Left kidney (tissue), 2 donors: ENCODE results near the gene BABAM2. TPM values are rescaled to one million over a fixed set of nuclear protein-coding genes. Genes with fewer than 3 reads are reported as not detected.
"Not testable (repeated sequence)": the region's sequence is repeated elsewhere in the genome, so short reads cannot be mapped to it uniquely, and the experiment has no call there.

Experiments used
- DNase-seq: peaks from one replicate; pipeline ENCODE4 v3.0.0-alpha.2; 2013
- polyA plus RNA-seq: library from polyadenylated mRNA; unstranded; fragments of 120-200 nt; gene quantifications from one replicate; pipeline ENCODE4 v1.2.1, GENCODE V29; 2013; ENCODE audit not compliant: insufficient read length

BABAM2 gene
- polyA plus RNA-seq, 1 donor: 55.7 TPM

GRCh38 chr2:28361991-28362710, 471.6 kb downstream of the BABAM2 start:
- no peak for DNase-seq

- no peak for DNase-seq
These were observed 472.5 kb downstream of the BABAM2 start for GRCh38 chr2:28362991-28363521.

GRCh38 chr2:28363686-28364280, 473.3 kb downstream of the BABAM2 start:
- DNase-seq: no peak

GRCh38 chr2:28364610-28365009, 474.1 kb downstream of the BABAM2 start:
- no peak for DNase-seq

- no peak for DNase-seq
These were observed 474.6 kb downstream of the BABAM2 start for GRCh38 chr2:28365158-28365557.

- no peak for DNase-seq
These were observed 475.6 kb downstream of the BABAM2 start for GRCh38 chr2:28366149-28366495.

- no peak for DNase-seq
These were observed 476.2 kb downstream of the BABAM2 start for GRCh38 chr2:28366496-28367282.

- DNase-seq: no peak
These were observed 477.3 kb downstream of the BABAM2 start for GRCh38 chr2:28367667-28368356.

GRCh38 chr2:28368357-28368798, 477.8 kb downstream of the BABAM2 start:
- no peak for DNase-seq

- no peak for DNase-seq
These were observed 478.8 kb downstream of the BABAM2 start for GRCh38 chr2:28369358-28369757.

GRCh38 chr2:28370354-28370753, 479.8 kb downstream of the BABAM2 start:
- no peak for DNase-seq

- DNase-seq: not testable (repeated sequence)
These were observed 481.2 kb downstream of the BABAM2 start for GRCh38 chr2:28371728-28372127.

- no peak for DNase-seq
These were observed 483.3 kb downstream of the BABAM2 start for GRCh38 chr2:28373854-28374253.

- no peak for DNase-seq
These were observed 483.8 kb downstream of the BABAM2 start for GRCh38 chr2:28374331-28374730.

GRCh38 chr2:28375236-28375635, 484.7 kb downstream of the BABAM2 start:
- DNase-seq: no peak

- no peak for DNase-seq
These were observed 485.5 kb downstream of the BABAM2 start for GRCh38 chr2:28375742-28376631.

GRCh38 chr2:28377195-28377816, 486.8 kb downstream of the BABAM2 start:
- no peak for DNase-seq

- DNase-seq: no peak
These were observed 487.6 kb downstream of the BABAM2 start for GRCh38 chr2:28377984-28378678.

- no peak for DNase-seq
These were observed 488.4 kb downstream of the BABAM2 start for GRCh38 chr2:28378679-28379584.
